Suprapubic skin (tissue), 4 donors: ENCODE measurements around the gene PLEKHH1. TPM values are rescaled to one million over a fixed set of nuclear protein-coding genes. Genes with fewer than 3 reads are reported as not detected.

Source experiments
- DNase-seq, 2 donors: peaks; one replicate each; pipeline ENCODE4 v3.0.0-alpha.2; 2019; ENCODE audit warnings: low spot score in 2 of 2
- H3K27ac ChIP-seq: fragments of 200-600 bp; sonication (generic); one replicate; pipeline ENCODE4 v1.5.1; 2019
- H3K27me3 ChIP-seq: fragments of 200-600 bp; sonication (generic); one replicate; pipeline ENCODE4 v1.5.1; 2019
- H3K36me3 ChIP-seq: fragments of 200-600 bp; sonication (generic); one replicate; pipeline ENCODE4 v1.5.1; 2019
- H3K4me1 ChIP-seq: fragments of 200-600 bp; sonication (generic); one replicate; pipeline ENCODE4 v1.5.1; 2019
- H3K4me3 ChIP-seq: fragments of 200-600 bp; sonication (generic); one replicate; pipeline ENCODE4 v1.5.1; 2019; ENCODE audit warnings: mild to moderate bottlenecking
- H3K9me3 ChIP-seq: fragments of 200-600 bp; sonication (generic); one replicate; pipeline ENCODE4 v1.5.1; 2019
- CTCF ChIP-seq, 2 donors: fragments of 200-600 bp in 1 of 2; fragments of 450-650 bp in 1 of 2; sonication (generic) in 1 of 2; IDR thresholded peaks; one replicate each; pipeline ENCODE4 v1.5.1; 2016 to 2019; ENCODE audit warnings: antibody characterized with exemption in 2 of 2, mild to moderate bottlenecking in 1 of 2, moderate library complexity in 1 of 2
- EP300 ChIP-seq: sonication (generic); formaldehyde crosslinking; IDR thresholded peaks from one replicate; pipeline ENCODE4 v1.6.1; 2017; ENCODE audit warnings: antibody characterized with exemption
- POLR2A ChIP-seq, 2 donors: fragments of 450-650 bp; IDR thresholded peaks; one replicate each; pipeline ENCODE4 v1.6.1; 2017; ENCODE audit warnings: antibody characterized with exemption in 2 of 2, mild to moderate bottlenecking in 2 of 2, moderate library complexity in 2 of 2
- POLR2AphosphoS5 ChIP-seq, 3 donors: sonication (generic); formaldehyde crosslinking; IDR thresholded peaks; one replicate each; pipeline ENCODE4 v1.6.1; 2017; ENCODE audit warnings: antibody characterized with exemption in 3 of 3
- WGBS: methylation state at CpG from one replicate; pipeline ENCODE4 v1.1.5; 2018; 5-methylcytosine and 5-hydroxymethylcytosine counted together
- total RNA-seq, 4 donors: library from RNA; depleted of rRNA; stranded (reverse); fragments of >200 nt; gene quantifications; one replicate each; pipeline ENCODE4 v1.1.0, GENCODE V29; 2016

Gene PLEKHH1
- total RNA-seq, 4 donors from 2014 or later = 15.3 to 75.6 (median 23.7) TPM

GRCh38 chr14:67487937-67488893, 44.9 kb upstream of the PLEKHH1 start, which contains the start of gene TMEM229B:
Gene TMEM229B (minus strand): TSS chr14:67488721. CDS start chr14:67473923, 14,798 bp downstream.
- DNase-seq = no peak
- TF ChIP-seq POLR2AphosphoS5 (IDR thresholded peaks at IDR 0.05) (no peak), EP300 (no peak), CTCF (IDR thresholded peaks at IDR 0.05) (no peak), POLR2A (IDR thresholded peaks at IDR 0.05) (no peak)
- H3K36me3 ChIP-seq = no peaks in the 10 kb centered on the region
- H3K27me3 ChIP-seq = no peaks in the 10 kb centered on the region
- peaks cover 7% of the 10 kb centered on the region for H3K4me1 ChIP-seq
- no peak within 1 kb of the TSS for H3K27ac ChIP-seq
- H3K4me3 ChIP-seq = peak within 1 kb of the TSS; percentile 20
- H3K9me3 ChIP-seq = no peaks in the 10 kb centered on the region
- 81% methylated on average over 12 of the region's 13 CpGs for WGBS

DNA sequence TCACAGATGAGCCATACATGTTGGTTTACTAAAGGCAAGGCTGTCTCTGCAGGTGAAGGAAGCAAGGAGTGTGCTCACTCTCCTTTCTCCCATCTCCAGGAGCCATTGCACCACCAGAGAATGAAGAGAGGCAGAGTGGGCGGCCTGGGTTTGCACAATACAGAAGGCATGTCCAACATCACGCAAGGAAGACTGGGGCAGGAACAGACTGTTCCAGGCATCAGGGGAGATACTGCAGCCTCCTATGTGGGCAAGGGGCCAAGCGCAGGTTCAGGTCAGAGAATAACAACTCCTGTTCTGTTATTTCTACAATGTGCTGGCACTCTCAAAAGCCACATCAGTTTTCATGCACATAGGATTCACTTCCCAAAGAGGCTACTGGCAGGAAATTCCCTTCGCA, 42.9 kb upstream of the PLEKHH1 start:
- DNase-seq = no peak
- 92% methylated on average over 4 of the region's 4 CpGs for WGBS
- Histone ChIP-seq H3K4me3 (no peak overlapping the region), H3K36me3 (no peaks in the 10 kb centered on the region), H3K4me1 (peaks cover 7% of the 10 kb centered on the region), H3K27me3 (no peaks in the 10 kb centered on the region), H3K9me3 (no peaks in the 10 kb centered on the region), H3K27ac (no peak overlapping the region)
- TF ChIP-seq POLR2AphosphoS5 (IDR thresholded peaks at IDR 0.05) = no peak
- no peak for TF ChIP-seq EP300
- TF ChIP-seq POLR2A (IDR thresholded peaks at IDR 0.05) = no peak

- Histone ChIP-seq H3K27ac (no peak overlapping the region), H3K4me3 (no peak overlapping the region), H3K9me3 (no peaks in the 10 kb centered on the region), H3K4me1 (peaks cover 7% of the 10 kb centered on the region), H3K27me3 (no peaks in the 10 kb centered on the region), H3K36me3 (no peaks in the 10 kb centered on the region)
- no peak for TF ChIP-seq CTCF (IDR thresholded peaks at IDR 0.05)
- no peak for TF ChIP-seq EP300
- TF ChIP-seq POLR2A (IDR thresholded peaks at IDR 0.05) = no peak
- no peak for TF ChIP-seq POLR2AphosphoS5 (IDR thresholded peaks at IDR 0.05)
- DNase-seq = no peak
- 90% methylated on average over 3 of the region's 3 CpGs for WGBS
Observed at GRCh38 chr14:67491285-67491684, 41.8 kb upstream of the PLEKHH1 start.

GRCh38 chr14:67491741-67492507, 41.2 kb upstream of the PLEKHH1 start:
- Histone ChIP-seq H3K4me3 (no peak overlapping the region), H3K27ac (no peak overlapping the region), H3K27me3 (no peaks in the 10 kb centered on the region), H3K4me1 (peaks cover 7% of the 10 kb centered on the region), H3K36me3 (no peaks in the 10 kb centered on the region), H3K9me3 (no peaks in the 10 kb centered on the region)
- no peak for DNase-seq
- 58% methylated on average over 7 of the region's 9 CpGs for WGBS
- TF ChIP-seq POLR2AphosphoS5 (IDR thresholded peaks at IDR 0.05) = no peak
- TF ChIP-seq CTCF (IDR thresholded peaks at IDR 0.05) = no peak
- TF ChIP-seq POLR2A (IDR thresholded peaks at IDR 0.05) = no peak
- TF ChIP-seq EP300 = no peak

- H3K27ac ChIP-seq = no peak overlapping the region
- no peaks in the 10 kb centered on the region for H3K27me3 ChIP-seq
- no peak for DNase-seq
- no peak for TF ChIP-seq CTCF (IDR thresholded peaks at IDR 0.05)
- TF ChIP-seq POLR2AphosphoS5 (IDR thresholded peaks at IDR 0.05) = no peak
- no peak for TF ChIP-seq POLR2A (IDR thresholded peaks at IDR 0.05)
- TF ChIP-seq EP300 = no peak
- H3K9me3 ChIP-seq = no peaks in the 10 kb centered on the region
- no peak overlapping the region for H3K4me3 ChIP-seq
- 94% methylated on average over 3 of the region's 3 CpGs for whole genome bisulfite sequencing
- peaks cover 7% of the 10 kb centered on the region for H3K4me1 ChIP-seq
- H3K36me3 ChIP-seq = no peaks in the 10 kb centered on the region
Observed at GRCh38 chr14:67492538-67492937, 40.6 kb upstream of the PLEKHH1 start.
